GM19238 (cell line): ENCODE results near the gene ZNF132.
"Not testable (repeated sequence)": the region's sequence is repeated elsewhere in the genome, so short reads cannot be mapped to it uniquely, and the experiment has no call there.

Source experiments
- DNase-seq: peaks from one replicate; pipeline ENCODE4 v3.0.0; 2011; ENCODE audit warnings: low spot score; ENCODE audit not compliant: insufficient read length

ZNF132 gene

DNA sequence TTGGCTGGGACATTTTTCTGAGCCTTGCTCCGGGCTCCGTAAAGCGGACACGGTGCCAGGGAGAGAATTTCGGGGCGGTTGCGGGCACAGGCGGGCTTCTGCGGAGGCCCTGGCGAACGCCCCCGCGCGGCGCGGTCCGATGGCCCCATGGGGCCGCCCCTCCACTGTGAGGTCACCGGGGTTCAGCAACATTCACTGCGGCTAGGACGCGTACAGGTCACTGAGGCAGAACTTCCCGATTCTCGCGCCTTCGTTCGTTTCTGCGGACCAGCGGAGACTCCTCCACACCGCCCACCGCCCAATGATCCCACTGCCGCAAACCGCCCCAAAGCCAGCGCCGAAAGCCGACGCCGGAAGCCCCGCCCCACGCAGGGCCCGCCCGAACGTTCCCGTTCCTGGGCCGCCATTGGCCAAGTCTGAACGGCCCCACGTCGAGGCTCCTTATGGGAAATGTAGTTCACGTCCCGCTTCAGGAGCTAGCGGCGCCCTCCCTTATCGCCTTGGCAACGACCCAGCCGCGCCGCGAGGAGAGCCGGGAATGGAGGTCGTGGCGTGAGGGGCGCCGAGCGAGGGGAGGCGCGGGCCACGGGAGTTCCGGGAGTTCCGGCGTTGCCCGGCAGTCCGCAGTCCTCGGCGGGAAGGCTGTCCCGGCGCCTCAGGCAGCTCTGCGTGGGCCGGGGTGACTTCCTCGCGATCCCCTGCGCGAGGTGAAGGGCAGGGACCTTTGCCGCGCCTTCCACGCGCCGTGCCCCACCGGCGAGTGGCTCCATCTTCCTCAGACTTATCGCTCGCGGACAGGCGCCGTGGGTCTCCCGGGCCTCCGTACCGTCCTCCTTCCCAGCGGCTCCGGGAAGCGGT lies 31.6 kb downstream of the ZNF132 start, which contains the start of gene ZNF584:
TSS of gene ZNF584 (plus strand) at position 498 of the 858 bp plus-strand sequence. CDS start 499 bp downstream, outside the sequence.
- DNase-seq: peak; percentile 95

DNA sequence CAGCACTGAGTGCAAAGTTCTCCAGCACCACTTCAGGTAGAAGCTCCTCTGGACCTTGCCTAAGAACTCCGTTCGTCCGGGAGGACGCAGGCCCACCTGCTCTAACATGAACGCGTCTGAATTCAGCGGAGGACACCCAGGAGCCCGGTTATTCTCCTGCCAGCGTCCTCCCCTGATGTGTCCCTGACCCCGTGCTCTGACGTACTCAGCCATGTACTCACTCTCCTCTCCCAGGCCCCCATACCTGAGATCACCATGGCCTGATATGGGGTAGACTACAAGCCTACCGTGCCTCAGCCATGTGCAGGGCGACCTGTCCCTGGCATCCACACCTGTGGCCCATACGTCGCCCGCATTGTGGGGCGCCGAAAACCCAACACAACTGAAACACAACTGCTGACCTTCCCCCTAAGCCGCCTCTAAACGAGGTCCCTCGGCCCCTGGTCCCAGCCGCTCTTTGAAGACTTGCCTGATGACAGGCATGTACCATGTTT lies 32.2 kb downstream of the ZNF132 start:
- no peak for DNase-seq

DNA sequence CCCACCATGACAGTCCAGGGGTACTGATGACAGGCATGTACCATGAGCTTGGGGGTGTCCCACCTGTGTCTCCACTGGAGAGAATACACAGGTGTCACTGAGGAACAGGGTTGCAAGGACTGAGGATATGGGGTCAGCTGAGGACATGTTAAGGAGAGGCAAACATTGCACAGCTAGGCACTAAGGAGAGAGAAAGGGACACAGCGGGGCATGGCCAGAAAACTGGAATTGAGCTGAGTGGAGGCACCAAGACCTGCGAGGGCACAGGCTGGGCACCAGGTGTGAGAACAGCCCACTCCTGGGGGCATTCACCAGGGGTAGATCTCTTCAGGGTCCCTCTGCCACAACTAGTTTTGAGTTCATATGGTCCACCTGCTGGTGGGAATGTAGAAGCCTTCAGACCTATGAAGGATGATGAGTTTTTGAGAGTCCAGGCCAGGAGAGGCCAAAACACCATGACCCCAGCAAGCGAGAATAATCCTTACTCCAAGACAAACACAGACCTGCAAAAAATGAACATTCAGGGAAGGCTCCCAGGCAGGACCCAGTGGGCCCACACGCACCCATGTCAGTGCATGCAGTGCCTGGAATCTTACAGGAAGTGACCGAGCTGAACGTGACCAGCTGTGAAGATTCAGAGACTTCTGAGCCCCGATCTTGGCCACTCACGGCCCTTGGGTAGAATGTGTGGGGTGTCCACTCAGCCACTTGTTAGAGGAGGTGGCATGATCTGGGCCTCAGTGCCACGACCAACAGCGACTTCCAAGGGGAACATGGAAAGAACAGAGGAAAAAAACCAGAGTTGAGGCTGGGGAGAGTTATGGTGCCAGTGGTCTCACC lies 32.9 kb downstream of the ZNF132 start:
- no peak for DNase-seq

DNA sequence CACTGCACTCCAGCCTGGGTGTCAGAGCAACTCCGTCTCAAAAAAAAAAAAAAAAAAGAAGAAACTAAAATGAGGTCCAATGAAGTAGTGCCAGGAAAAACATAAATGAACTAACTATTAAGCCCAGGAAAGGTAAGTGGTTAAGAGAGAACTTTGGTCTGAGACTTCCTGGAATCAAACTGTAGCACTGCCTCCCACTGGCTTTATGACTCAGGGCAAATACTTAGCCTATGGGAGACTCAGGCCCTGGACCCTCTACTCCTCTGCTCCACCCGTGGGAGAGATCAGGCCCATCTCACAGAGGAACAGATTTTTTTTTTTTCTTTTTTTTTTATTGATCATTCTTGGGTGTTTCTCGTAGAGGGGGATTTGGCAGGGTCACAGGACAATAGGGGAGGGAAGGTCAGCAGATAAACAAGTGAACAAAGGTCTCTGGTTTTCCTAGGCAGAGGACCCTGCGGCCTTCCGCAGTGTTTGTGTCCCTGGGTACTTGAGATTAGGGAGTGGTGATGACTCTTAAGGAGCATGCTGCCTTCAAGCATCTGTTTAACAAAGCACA lies 36.0 kb downstream of the ZNF132 start:
- not testable (repeated sequence) for DNase-seq

DNA sequence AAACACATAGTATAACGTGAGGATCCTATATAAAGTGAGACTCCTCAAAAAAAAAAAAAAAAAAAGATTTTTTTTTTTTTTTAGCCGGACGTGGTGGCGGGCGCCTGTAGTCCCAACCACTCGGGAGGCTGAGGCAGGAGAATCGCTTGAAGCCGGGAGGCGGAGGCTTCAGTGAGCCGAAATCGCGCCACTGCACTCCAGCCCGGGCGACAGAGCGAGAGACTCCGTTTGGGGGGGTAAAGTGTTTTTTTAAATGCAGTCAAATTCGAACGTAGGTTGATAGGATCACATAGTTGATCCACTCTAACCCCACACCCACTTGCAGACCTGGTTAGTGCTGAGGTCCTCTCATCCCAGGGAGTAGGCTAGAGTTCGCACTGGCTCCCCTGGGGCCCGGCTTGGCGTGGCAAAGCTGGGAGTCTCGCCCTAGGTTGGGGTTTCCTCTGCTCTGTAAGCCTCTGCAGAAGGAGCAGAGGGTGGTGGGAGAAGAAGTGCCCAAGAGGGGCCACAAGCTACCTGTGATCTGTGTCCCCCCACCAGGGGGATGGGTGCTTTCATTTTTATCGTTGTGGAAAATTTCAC lies 38.0 kb downstream of the ZNF132 start:
- no peak for DNase-seq

DNA sequence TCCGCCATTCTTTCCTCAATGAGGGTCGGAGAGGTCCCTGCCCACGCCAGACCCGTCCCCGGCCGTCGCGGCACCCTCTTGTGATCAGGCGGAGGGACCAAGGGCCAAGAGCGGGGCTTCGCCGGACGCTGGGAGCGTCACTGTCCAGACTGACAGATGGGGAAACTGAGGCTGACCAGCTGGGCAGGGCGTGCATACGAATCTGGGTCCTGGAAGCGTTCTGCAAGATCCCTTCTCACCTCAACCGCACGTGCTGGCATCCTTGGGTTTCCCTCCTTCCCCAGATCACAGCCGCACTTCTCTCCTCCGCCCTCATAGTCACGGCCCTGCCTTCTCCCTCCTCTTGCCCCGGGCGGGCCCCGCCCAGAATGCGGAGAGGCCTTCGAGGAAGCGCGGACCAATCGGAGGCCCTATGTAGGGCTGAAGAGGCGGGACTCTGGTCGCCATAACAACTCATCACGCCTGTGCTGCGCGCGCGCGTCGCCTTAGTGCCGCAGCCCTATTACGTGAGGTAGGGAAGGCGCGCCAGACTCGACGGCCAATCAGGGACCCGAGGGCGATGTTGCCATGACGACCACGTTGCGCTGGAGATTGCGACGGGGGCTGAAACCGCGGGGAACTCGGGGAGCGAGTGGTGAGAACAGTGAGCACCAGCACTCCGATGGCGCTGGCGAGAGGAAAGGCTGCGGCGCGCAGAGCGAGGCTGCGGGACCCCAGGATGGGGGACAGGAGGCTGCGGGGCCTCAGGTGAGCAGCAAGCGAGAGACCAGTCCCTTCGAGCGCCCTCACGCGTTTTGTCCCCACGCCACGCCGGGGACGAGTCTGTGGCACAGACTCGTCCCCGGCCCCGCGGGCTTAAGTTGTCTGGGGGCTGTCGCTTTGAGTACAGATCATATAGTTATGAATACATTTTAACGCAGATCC lies 38.8 kb downstream of the ZNF132 start:
- peak; percentile 100 for DNase-seq

DNA sequence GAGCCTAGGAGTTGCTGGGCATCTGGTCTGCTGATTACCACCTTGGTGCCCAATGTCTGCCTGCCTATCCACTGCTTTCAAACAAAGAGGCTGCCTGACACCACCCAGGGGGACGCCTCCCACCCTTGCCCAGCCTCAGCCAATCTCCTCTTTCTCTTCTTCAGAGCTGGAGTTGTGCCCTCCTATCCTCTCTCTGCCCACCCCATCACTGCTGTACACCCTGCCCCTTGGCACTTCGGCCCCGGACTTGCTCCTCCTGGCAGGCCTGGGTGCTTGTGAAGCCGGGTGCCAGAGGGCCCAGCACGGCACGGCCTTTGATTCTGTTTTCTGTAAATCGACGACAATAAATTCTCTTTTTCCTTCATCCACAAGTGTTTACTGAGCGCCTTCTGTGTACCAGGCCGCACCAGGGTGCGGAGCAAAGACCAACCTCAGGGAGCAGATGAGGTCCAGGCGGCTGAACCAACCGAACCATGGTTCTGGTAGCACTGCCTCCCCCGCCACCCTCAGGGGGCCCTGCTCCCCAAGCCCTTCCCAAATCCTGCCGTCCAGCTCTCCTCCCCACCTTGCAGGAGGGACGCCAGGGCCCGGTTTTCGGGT lies 39.5 kb downstream of the ZNF132 start:
- DNase-seq: no peak

DNA sequence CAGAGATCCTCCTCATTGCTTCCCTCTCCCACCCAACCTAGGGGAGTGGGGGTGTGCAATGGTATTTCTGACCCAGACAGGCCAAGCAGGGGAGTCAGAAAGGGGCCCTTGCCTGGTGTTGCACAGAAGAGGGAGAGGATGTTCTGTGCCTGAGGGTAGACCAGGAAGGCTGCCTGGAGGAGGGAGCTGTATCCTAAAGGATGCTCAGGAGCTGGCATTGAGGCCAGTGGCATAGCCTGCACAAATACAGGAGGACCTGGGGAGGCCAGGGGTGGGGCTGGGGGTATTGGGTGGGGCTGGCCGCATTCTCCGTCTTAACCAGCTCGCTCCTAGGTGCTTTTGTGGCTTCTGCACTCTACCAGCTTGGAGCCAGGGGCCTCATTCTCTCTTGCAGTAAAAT lies 40.0 kb downstream of the ZNF132 start:
- DNase-seq: no peak

DNA sequence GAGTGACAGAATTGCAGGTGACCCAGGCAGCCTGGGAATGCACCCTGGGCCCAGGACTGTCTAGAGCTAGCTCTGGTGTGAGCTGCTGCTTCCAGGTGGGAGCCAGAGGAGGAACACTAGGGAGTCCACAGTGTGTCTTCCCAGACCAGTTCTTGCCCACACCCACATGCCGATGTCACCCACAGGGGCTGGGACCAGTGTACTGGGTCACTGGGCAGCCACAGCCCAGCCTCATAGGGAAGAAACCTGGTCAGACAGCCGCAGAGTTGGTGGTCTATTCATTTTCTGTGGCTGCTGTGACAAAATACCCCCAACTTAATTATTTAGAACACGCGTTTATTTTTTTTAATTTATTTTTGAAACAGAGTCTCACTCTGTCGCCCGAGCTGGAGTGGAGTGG lies 41.4 kb downstream of the ZNF132 start:
- no peak for DNase-seq

DNA sequence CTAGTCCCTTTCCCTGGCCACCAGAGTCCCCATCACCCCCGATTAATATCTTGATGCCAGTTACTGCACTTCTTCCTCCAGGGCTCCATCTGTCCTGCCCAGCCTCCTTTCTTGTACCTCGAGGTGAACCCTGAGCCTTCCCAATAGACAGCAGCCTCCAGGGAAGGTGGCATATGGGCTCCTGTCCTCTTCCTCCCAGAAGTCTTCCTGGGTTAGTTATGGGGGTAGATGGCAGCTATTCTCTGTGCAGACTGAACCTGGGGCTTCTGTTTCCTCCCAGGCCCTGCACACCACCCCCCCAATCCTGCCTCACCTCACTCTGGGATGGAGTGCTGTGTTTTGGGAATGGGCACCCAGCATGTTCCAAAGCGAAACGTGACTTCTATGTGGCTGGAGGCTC lies 41.9 kb downstream of the ZNF132 start:
- DNase-seq: no peak

DNA sequence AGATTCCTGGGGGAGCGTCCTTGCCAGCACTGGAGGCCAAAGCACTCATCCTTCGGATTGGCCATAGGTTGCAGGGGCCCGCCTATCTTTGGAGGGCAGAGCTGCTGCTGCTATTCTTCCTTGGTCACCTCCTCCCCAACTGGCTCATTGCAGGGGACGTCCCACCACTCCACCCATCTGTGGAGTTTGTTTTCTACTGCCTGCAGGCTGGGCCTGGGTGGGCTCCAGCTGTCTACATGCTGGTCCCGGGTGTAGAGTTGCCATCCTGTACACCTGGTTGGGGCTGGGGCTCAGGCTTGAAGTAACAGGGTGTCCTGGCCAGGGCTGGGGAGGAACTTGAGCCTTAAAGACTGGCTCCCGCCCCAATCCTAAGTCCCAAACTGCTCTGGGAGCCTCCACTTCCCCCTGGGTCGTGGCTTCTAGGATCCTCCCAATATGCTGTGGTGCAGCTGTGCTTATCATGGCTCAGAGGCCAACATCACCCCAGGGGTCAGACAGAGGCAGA lies 42.4 kb downstream of the ZNF132 start:
- no peak for DNase-seq

DNA sequence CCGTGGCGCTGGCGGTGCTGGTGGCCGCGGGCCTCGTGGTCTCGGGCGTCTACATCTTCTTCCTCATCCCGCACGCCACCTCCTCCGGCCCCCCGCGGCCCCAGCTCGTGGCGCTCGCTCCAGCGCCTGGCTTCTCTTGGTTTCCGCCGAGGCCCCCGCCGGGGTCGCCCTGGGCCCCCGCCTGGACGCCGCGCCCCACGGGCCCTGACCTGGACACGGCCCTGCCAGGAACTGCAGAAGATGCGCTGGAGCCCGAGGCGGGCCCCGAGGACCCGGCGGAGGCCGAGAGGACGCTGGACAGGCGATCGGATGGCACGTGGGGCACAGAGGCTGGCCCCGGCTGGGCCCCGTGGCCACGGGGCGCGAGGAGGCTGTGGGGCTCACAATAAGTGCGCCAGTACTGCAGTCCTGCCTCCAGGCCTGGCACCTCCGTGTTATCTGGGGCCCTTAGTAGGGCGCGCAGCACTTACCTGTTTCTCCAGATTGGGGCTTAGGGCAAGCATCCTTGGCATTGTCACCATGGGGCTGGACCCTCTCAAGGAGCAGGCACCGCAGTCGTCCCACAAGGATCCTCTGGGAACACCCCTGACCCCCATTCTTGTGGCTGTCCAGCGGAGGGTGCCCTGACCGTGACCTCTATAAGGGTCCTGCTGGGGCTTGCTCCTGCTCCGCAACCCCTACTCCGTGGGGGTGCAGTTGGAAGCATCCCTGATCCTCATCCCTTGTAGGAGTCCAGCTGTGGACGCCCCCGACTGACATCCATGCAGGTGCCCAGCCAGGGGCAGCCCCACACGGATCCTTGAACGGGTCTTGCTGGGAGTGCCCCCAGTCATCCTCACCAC lies 43.0 kb downstream of the ZNF132 start:
- no peak for DNase-seq

DNA sequence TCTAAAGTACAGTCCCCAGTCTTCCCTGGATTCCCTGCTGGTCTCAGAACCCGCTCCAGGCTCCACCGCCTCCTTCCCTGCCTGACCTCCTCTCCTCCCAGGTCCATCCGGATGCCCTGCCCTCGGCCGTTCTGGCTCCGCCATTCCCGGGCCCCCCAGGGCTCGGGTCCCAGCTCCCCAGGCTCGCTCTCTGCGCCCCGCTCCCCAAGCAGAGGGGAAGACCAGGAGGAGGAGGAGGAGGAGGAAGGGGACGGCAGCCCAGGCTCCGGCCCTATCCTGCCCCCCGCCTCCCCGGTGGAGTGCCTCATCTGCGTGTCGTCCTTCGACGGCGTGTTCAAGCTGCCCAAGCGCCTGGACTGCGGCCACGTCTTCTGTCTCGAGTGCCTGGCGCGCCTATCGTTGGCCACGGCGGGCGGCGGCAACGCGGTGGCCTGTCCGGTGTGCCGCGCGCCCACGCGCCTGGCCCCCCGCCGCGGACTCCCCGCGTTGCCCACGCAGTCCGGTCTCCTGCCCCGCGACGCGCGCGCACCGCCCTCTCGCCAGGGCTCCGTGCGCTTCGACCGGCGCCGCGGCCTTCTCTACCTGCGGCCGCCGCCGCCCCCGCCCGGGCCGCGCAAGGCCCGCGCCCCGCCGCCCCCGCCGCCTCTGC lies 43.9 kb downstream of the ZNF132 start:
- DNase-seq: no peak

DNA sequence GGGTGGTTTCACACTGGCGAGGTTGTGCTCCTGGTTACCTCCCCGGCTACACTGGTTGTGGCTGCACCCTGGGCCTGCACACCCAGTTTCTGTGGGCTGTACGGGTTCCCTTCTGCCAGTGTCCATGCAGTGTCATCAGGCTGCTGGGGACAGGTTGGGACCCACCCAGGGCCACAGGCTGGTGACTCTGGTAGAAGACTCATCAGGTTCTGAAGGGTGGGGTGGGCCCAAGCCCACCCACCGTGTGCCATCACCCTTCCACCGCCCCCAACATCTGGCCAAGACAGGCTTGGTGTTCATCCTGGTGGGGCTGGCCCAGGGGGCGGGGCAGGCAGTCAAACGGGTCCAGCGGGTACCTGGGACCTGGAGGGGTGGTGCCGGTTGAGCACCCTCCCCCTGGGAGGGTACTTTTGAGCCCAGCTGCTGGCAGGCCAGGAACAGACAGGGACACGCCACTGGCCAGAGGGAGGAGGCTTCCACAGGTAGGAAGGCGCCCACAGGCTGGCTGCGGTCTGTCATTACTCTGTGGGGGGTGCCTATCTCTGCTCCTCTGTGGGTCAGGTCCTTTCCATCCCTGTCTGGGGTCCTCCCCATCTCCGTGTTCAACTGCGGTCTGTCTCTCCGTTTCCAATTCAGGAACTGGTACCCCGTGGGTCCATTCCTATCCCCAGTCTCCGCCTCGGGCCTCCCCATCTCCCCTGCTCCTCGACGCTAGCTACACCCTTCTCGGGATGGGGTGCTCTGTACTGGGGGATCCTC lies 44.6 kb downstream of the ZNF132 start, which contains the start of gene RNF225:
TSS of gene RNF225 (plus strand) at position 437 of the 759 bp plus-strand sequence. CDS start 434 bp downstream, outside the sequence.
- DNase-seq: no peak

DNA sequence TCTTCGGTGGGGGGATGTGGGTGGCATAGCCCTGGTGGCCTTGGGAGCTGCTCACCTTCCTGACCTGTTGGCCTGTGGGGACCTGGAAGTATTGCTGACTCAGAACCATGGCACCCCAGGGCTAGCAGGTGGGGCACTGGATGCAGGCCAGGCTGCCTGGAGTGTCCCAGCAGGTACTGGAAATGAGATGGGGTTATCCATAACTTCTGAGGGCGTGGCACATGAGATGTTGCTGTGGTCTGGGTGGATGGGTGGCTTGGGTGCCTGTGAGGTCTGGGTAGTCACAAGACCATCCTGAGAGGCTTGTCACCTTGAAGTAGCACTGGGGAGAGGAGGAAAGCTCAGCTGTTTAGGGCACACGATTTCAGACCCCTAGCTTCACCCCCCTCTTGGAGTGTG lies 45.1 kb downstream of the ZNF132 start:
- DNase-seq: no peak

DNA sequence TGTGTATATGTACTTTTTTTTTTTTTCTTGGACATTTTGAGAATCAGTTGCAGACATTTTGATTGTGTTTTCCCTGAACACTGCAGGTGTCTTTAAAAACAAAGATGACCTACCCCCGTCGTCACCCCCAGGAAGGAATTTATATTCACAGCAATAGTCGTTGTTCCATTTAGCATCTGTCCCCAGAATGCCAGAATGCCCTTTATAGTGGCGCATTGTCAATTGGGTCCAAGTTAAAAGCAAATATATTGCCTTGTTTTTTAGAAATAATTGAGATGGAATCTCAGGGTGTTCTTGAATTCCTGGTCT lies 46.3 kb downstream of the ZNF132 start:
- DNase-seq: no peak

DNA sequence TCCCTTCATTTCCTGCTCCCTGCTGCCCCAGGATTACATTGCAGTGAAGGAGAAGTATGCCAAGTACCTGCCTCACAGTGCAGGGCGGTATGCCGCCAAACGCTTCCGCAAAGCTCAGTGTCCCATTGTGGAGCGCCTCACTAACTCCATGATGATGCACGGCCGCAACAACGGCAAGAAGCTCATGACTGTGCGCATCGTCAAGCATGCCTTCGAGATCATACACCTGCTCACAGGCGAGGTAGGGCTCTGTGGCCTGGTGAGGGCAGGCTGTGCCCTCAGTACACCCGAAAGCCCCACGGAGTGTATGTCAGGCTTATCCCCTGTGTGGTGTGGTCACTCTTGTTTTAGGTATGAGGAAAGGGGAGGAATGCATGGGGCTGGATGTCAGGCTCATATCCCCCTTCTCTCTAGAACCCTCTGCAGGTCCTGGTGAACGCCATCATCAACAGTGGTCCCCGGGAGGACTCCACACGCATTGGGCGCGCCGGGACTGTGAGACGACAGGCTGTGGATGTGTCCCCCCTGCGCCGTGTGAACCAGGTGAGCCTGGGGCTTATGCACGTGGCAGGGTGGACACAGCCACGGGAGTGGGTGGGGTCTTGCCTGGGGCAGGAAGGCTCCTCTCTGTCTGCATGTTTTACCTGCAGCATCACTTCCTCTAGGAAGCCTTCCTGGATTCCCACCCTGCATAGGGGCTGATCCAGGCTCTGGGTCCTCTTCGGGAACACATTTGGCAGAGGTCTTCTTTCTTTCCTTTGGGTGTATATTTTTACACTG lies 46.8 kb downstream of the ZNF132 start:
- DNase-seq: no peak
